Caki2 (cell line): Measurements from ENCODE around the gene DES. TPM values are rescaled to one million over a fixed set of nuclear protein-coding genes. Genes with fewer than 3 reads are reported as not detected.

ENCODE experiments used
- DNase-seq: peaks from one replicate; pipeline ENCODE4 v3.0.0-alpha.2; 2015; ENCODE audit warnings: low read depth
- in situ Hi-C: cut with HindIII; loops from 2 replicates; pipeline ENCODE4 v1.10.0; 2016; ENCODE audit warnings: low sequenced_read_pairs, low pct_unique_long_range_greater_than_20kb, mixed read lengths
- total RNA-seq: library from RNA; depleted of rRNA; stranded (reverse); fragments of >200 nt; shearing (Covaris generic); gene quantifications from 2 replicates; pipeline ENCODE4 v1.2.3, GENCODE V29; 2014; ENCODE audit warnings: low replicate concordance

Gene DES
- total RNA-seq, 1 experiment from 2014 or later = 4.9 TPM

- no peak for DNase-seq
- in situ Hi-C loops = no loop called here
Measured at GRCh38 chr2:219433666-219434467, 15.7 kb downstream of the DES start.

- in situ Hi-C loops = no loop called here
- no peak for DNase-seq
Measured at GRCh38 chr2:219434468-219434717, 16.2 kb downstream of the DES start.

- no peak for DNase-seq
- in situ Hi-C loops = no loop called here
Measured at GRCh38 chr2:219434718-219435525, 16.7 kb downstream of the DES start, which contains the start of gene SPEG. Gene SPEG (plus strand): TSS chr2:219434843. CDS start chr2:219434978, 135 bp downstream.

- no peak for DNase-seq
- in situ Hi-C loops = no loop called here
Measured at GRCh38 chr2:219435701-219436100, 17.5 kb downstream of the DES start.

GRCh38 chr2:219436491-219436890 is 18.3 kb downstream of the DES start:
- in situ Hi-C loops = no loop called here
- no peak for DNase-seq

GRCh38 chr2:219437141-219437540 is 19.0 kb downstream of the DES start:
- DNase-seq = no peak
- in situ Hi-C loops = no loop called here

- no peak for DNase-seq
- in situ Hi-C loops = no loop called here
Measured at GRCh38 chr2:219437690-219438206, 19.6 kb downstream of the DES start.

GRCh38 chr2:219438453-219438852 is 20.3 kb downstream of the DES start:
- DNase-seq = no peak
- in situ Hi-C loops = no loop called here

GRCh38 chr2:219439506-219439905 is 21.3 kb downstream of the DES start:
- in situ Hi-C loops = no loop called here
- DNase-seq = no peak

- no peak for DNase-seq
- in situ Hi-C loops = no loop called here
Measured at GRCh38 chr2:219440388-219441256, 22.4 kb downstream of the DES start.

GRCh38 chr2:219441451-219442255 is 23.5 kb downstream of the DES start:
- in situ Hi-C loops = no loop called here
- peak; percentile 16 for DNase-seq

GRCh38 chr2:219442256-219443015 is 24.3 kb downstream of the DES start:
- no peak for DNase-seq
- in situ Hi-C loops = no loop called here

- in situ Hi-C loops = no loop called here
- no peak for DNase-seq
Measured at GRCh38 chr2:219443016-219443696, 25.0 kb downstream of the DES start.

GRCh38 chr2:219443697-219444023 is 25.5 kb downstream of the DES start:
- in situ Hi-C loops = no loop called here
- no peak for DNase-seq

- DNase-seq = no peak
- in situ Hi-C loops = no loop called here
Measured at GRCh38 chr2:219444566-219445091, 26.5 kb downstream of the DES start.

- in situ Hi-C loops = no loop called here
- no peak for DNase-seq
Measured at GRCh38 chr2:219445220-219445640, 27.1 kb downstream of the DES start.

- in situ Hi-C loops = no loop called here
Measured at GRCh38 chr2:219446101-219446504, 27.9 kb downstream of the DES start.

More at GRCh38 chr2:219446101-219446504, 27.9 kb downstream of the DES start:
- no peak for DNase-seq
